Fibroblast of mammary gland (primary cell): ENCODE measurements around the gene IFITM2.

Experiments used
- DNase-seq: peaks from one replicate; pipeline ENCODE4 v3.0.0-alpha.2; 2010; ENCODE audit warnings: low read depth
- H3K4me3 ChIP-seq: 2 replicates; pipeline ENCODE4 v1.5.1; 2011; ENCODE audit warnings: low read depth, mild to moderate bottlenecking, low read length, moderate library complexity; ENCODE audit not compliant: control insufficient read depth
- TF ChIP-seq, protein P1 (sequence below): conservative IDR thresholded peaks from 2 replicates; pipeline ENCODE4 v1.5.1; 2011; ENCODE audit warnings: low read depth, low read length, inconsistent platforms; ENCODE audit not compliant: control insufficient read depth, insufficient read depth

The IFITM2 gene

DNA sequence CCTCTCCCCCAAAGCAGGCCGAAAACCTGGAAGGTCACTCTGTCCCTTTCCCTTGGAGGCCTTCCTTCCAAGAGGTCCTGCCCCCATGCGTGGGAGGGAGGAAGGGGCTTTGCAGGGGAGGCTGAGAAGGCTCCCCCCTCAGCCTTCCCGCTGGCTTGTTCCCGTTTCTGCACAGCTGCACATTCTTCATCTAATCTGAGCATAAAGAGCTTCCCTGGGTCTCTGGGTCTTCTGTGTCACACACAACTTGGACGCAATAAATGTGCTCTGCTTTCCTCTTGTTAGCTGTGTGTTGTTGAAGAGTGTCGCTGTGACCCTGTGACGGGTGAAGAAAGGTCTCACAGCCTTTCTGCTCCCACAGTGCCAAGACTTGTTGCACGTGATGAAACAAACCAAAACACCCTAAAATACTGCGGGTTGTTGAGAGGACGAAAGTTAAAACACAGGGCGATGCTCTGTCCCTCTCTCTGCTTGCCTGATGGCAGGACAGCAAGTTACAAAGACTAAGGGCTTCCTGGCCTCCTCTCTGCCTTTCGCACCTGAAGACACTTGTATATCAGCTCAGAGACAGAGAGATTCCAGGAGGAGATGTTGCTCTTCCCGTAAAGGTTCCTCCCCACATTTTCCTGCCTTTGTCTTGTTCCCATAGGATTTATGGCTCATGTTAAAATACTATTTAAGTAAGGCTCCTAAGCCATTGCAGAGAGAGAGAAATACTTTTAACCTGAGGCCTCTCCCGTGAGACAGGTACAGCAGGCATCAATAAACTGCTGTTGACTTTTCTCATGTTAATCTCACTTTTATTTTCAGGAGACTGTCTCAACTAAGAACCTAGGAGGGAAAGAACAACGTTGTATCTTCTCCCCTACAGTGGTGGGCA lies 28.4 kb downstream of the IFITM2 start:
- TF ChIP-seq, protein P1, sequence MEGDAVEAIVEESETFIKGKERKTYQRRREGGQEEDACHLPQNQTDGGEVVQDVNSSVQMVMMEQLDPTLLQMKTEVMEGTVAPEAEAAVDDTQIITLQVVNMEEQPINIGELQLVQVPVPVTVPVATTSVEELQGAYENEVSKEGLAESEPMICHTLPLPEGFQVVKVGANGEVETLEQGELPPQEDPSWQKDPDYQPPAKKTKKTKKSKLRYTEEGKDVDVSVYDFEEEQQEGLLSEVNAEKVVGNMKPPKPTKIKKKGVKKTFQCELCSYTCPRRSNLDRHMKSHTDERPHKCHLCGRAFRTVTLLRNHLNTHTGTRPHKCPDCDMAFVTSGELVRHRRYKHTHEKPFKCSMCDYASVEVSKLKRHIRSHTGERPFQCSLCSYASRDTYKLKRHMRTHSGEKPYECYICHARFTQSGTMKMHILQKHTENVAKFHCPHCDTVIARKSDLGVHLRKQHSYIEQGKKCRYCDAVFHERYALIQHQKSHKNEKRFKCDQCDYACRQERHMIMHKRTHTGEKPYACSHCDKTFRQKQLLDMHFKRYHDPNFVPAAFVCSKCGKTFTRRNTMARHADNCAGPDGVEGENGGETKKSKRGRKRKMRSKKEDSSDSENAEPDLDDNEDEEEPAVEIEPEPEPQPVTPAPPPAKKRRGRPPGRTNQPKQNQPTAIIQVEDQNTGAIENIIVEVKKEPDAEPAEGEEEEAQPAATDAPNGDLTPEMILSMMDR = no peak
- no peak overlapping the region for H3K4me3 ChIP-seq
- no peak for DNase-seq

- H3K4me3 ChIP-seq = no peak overlapping the region
- TF ChIP-seq, protein P1 = no peak
- no peak for DNase-seq
These were observed 29.1 kb downstream of the IFITM2 start for GRCh38 chr11:336659-337198.

- no peak overlapping the region for H3K4me3 ChIP-seq
- no peak for DNase-seq
- TF ChIP-seq, protein P1 = no peak
These were observed 30.1 kb downstream of the IFITM2 start for GRCh38 chr11:337711-338110.

- no peak overlapping the region for H3K4me3 ChIP-seq
- DNase-seq = no peak
- TF ChIP-seq, protein P1 = no peak
These were observed 32.3 kb downstream of the IFITM2 start for GRCh38 chr11:339963-340362.

- no peak for DNase-seq
- TF ChIP-seq, protein P1 = no peak
- no peak overlapping the region for H3K4me3 ChIP-seq
These were observed 33.2 kb downstream of the IFITM2 start for GRCh38 chr11:340539-341512.

DNA sequence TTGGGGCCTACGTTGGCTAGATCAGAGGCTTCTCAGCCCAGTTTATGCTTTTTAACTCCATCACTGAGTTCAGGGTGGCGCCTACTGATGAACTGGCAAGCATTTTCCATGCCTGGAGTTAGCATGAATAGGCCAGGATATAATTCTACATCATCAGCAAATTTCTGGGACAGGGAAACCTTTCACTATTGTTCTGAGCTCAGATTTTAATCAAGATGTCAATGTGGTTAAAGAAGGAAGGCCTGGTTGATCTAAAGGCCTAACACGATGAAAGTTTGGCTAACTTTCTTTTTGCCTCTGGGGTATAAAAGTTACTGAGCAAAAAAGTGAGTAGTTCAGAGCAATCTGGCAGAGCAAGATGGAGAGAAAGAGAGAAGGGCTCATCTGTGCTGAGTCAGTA lies 34.7 kb downstream of the IFITM2 start:
- H3K4me3 ChIP-seq = no peak overlapping the region
- TF ChIP-seq, protein P1 = no peak
- DNase-seq = no peak
